ENCODE data around the gene FLYWCH1.

Gene FLYWCH1

GRCh38 chr16:2949705-2950352 lies 38.1 kb downstream of the FLYWCH1 start:
- DNase-seq (ENCODE audit: low spot score) (no peak), FAIRE-seq (no peak)

- no peak for DNase-seq (ENCODE audit: low spot score)
- FAIRE-seq = no peak
Observed at GRCh38 chr16:2950353-2950724, 38.6 kb downstream of the FLYWCH1 start.

GRCh38 chr16:2950773-2951172 lies 39.0 kb downstream of the FLYWCH1 start:
- FAIRE-seq (no peak), DNase-seq (ENCODE audit: low spot score) (no peak)

- no peak for DNase-seq (ENCODE audit: low spot score)
- no peak for FAIRE-seq
Observed at GRCh38 chr16:2952679-2953078, 40.9 kb downstream of the FLYWCH1 start.

GRCh38 chr16:2953706-2954627 lies 42.2 kb downstream of the FLYWCH1 start:
- FAIRE-seq (no peak), DNase-seq (ENCODE audit: low spot score) (no peak)

- no peak for DNase-seq (ENCODE audit: low spot score)
- no peak for FAIRE-seq
Observed at GRCh38 chr16:2954656-2955381, 43.1 kb downstream of the FLYWCH1 start.

GRCh38 chr16:2955438-2955778 lies 43.7 kb downstream of the FLYWCH1 start:
- no peak for FAIRE-seq
- DNase-seq (ENCODE audit: low spot score) = no peak

GRCh38 chr16:2955779-2956578 lies 44.2 kb downstream of the FLYWCH1 start:
- DNase-seq (ENCODE audit: low spot score) (no peak), FAIRE-seq (no peak)

GRCh38 chr16:2956579-2956956 lies 44.8 kb downstream of the FLYWCH1 start:
- no peak for DNase-seq (ENCODE audit: low spot score)
- no peak for FAIRE-seq

GRCh38 chr16:2959206-2959605 lies 47.5 kb downstream of the FLYWCH1 start:
- no peak for FAIRE-seq
- no peak for DNase-seq (ENCODE audit: low spot score)

- no peak for DNase-seq (ENCODE audit: low spot score)
- FAIRE-seq = no peak
Observed at GRCh38 chr16:2960183-2961010, 48.7 kb downstream of the FLYWCH1 start.

GRCh38 chr16:2962334-2963073 lies 50.8 kb downstream of the FLYWCH1 start:
- DNase-seq (ENCODE audit: low spot score) (no peak), FAIRE-seq (no peak)

GRCh38 chr16:2963074-2963722 lies 51.5 kb downstream of the FLYWCH1 start:
- FAIRE-seq = no peak
- no peak for DNase-seq (ENCODE audit: low spot score)

GRCh38 chr16:2963723-2964474 lies 52.2 kb downstream of the FLYWCH1 start, which contains the start of gene KREMEN2:
Gene KREMEN2, plus strand, starts transcription at chr16:2964275. Its CDS starts 246 bp downstream, at chr16:2964521.
- FAIRE-seq (peak; percentile 27), DNase-seq (ENCODE audit: low spot score) (peak; percentile 92)

- DNase-seq (ENCODE audit: low spot score) (peak; percentile 95), FAIRE-seq (peak; percentile 52)
Observed at GRCh38 chr16:2964475-2965336, 53.0 kb downstream of the FLYWCH1 start.

- FAIRE-seq (no peak), DNase-seq (ENCODE audit: low spot score) (no peak)
Observed at GRCh38 chr16:2966043-2966807, 54.5 kb downstream of the FLYWCH1 start.

GRCh38 chr16:2966808-2967191 lies 55.1 kb downstream of the FLYWCH1 start:
- DNase-seq (ENCODE audit: low spot score) = no peak
- no peak for FAIRE-seq
